Lower leg skin (tissue), 3 donors: ENCODE measurements around the gene TMUB2.

Experiments
- POLR2A ChIP-seq, 2 donors: fragments of 450-650 bp; IDR thresholded peaks; one replicate each; pipeline ENCODE4 v1.6.1; 2016 to 2017; ENCODE audit warnings: antibody characterized with exemption in 2 of 2, mild to moderate bottlenecking in 1 of 2, moderate library complexity in 1 of 2
- TF ChIP-seq, protein P1 (sequence below), 3 donors: fragments of 450-650 bp; IDR thresholded peaks; one replicate each; pipeline ENCODE4 v1.5.1; 2016; ENCODE audit warnings: antibody characterized with exemption in 3 of 3, mild to moderate bottlenecking in 3 of 3, moderate library complexity in 2 of 3

- TF ChIP-seq, protein P1, sequence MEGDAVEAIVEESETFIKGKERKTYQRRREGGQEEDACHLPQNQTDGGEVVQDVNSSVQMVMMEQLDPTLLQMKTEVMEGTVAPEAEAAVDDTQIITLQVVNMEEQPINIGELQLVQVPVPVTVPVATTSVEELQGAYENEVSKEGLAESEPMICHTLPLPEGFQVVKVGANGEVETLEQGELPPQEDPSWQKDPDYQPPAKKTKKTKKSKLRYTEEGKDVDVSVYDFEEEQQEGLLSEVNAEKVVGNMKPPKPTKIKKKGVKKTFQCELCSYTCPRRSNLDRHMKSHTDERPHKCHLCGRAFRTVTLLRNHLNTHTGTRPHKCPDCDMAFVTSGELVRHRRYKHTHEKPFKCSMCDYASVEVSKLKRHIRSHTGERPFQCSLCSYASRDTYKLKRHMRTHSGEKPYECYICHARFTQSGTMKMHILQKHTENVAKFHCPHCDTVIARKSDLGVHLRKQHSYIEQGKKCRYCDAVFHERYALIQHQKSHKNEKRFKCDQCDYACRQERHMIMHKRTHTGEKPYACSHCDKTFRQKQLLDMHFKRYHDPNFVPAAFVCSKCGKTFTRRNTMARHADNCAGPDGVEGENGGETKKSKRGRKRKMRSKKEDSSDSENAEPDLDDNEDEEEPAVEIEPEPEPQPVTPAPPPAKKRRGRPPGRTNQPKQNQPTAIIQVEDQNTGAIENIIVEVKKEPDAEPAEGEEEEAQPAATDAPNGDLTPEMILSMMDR (IDR thresholded peaks at IDR 0.05): no peak
- TF ChIP-seq POLR2A (IDR thresholded peaks at IDR 0.05): no peak
Observed at GRCh38 chr17:44198721-44199552, 12.2 kb downstream of the TMUB2 start.
